ENCODE results near the gene IQCH. TPM values are rescaled to one million over a fixed set of nuclear protein-coding genes. Genes with fewer than 3 reads are reported as not detected.
A peak's percentile ranks its signal among the peaks of the same experiment; 100 is the strongest.

Gene IQCH
- polyA plus RNA-seq, 2 of the 4 experiments (the other 2 are of a cell fraction): 1.5 to 3.8 TPM

GRCh38 chr15:67329984-67330733 lies 75.6 kb downstream of the IQCH start:
- FAIRE-seq (no peak), ATAC-seq (no peak), DNase-seq (ENCODE audit: low read depth in 1 of 2, low spot score in 1 of 2) (no peak)
- Histone ChIP-seq H3K4me2 (no peak overlapping the region), H3K4me1 (no peaks in the 10 kb centered on the region), H3K27ac (no peak overlapping the region), H3K4me3 (no peak overlapping the region), H3K9me3 (peaks cover 10% of the 10 kb centered on the region)
- 93% methylated on average over 4 of the region's 4 CpGs for WGBS (ENCODE audit: missing lambda C conversion rate)
- TF ChIP-seq ZFP36 (IDR thresholded peaks at IDR 0.05; ENCODE audit: borderline replicate concordance, partially characterized antibody) (no peak), POLR2A (IDR thresholded peaks at IDR 0.05; ENCODE audit: low read length) (no peak), EHMT2 (IDR thresholded peaks at IDR 0.05; ENCODE audit: low read depth) (no peak), HES2 (IDR thresholded peaks at IDR 0.05) (no peak), NR3C1 (IDR thresholded peaks at IDR 0.05) (no peak), RNF2 (IDR thresholded peaks at IDR 0.05; ENCODE audit: borderline replicate concordance, low read depth) (no peak), KDM5A (IDR thresholded peaks at IDR 0.05) (no peak), EHF (CRISPR knock-in tag; IDR thresholded peaks at IDR 0.05) (no peak), CBX8 (IDR thresholded peaks at IDR 0.05) (no peak), POLR2AphosphoS2 (conservative IDR thresholded peaks at IDR 0.05; ENCODE audit: low read length) (no peak), MYC (IDR thresholded peaks at IDR 0.05; ENCODE audit: borderline replicate concordance, low read length) (no peak)
- ChIA-PET CTCF (interaction anchor here (1.0 to 1.2 kb wide), 2 partner anchors 27 to 384 kb away, joined by 3 to 5 read pairs; no protein-coding TSS in a partner anchor), POLR2A (no interaction called here)

- POLR2A ChIA-PET: no interaction called here
- CTCF ChIA-PET: interaction anchor here (0.8 to 1.2 kb wide), 2 partner anchors 10 to 385 kb away, joined by 3 to 5 read pairs; no protein-coding TSS in a partner anchor
- no peak for DNase-seq (ENCODE audit: low read depth in 1 of 2, low spot score in 1 of 2)
- no peak overlapping the region for H3K4me3 ChIP-seq
- FAIRE-seq: peak; percentile 79
- WGBS (ENCODE audit: missing lambda C conversion rate): 67% methylated on average over 1 of the region's 1 CpG
- H3K9me3 ChIP-seq: peaks cover 10% of the 10 kb centered on the region
- H3K4me1 ChIP-seq: no peaks in the 10 kb centered on the region
- no peak for ATAC-seq
- TF ChIP-seq CTCF (IDR thresholded peaks at IDR 0.05): no peak
- TF ChIP-seq JUN (IDR thresholded peaks at IDR 0.05): no peak
- no peak for TF ChIP-seq CHD2 (IDR thresholded peaks at IDR 0.05; ENCODE audit: low read length, partially characterized antibody)
- TF ChIP-seq ZNF302 (CRISPR knock-in tag; IDR thresholded peaks at IDR 0.05): no peak
- no peak for TF ChIP-seq SREBF2 (IDR thresholded peaks at IDR 0.05)
- no peak for TF ChIP-seq HMGXB4 (CRISPR knock-in tag; IDR thresholded peaks at IDR 0.05; ENCODE audit: borderline replicate concordance)
- no peak for TF ChIP-seq BCL3 (IDR thresholded peaks at IDR 0.05)
- no peak for TF ChIP-seq TP53 (CRISPR knock-in tag; IDR thresholded peaks at IDR 0.05)
- no peak for TF ChIP-seq CBX2 (IDR thresholded peaks at IDR 0.05; ENCODE audit: borderline replicate concordance, low read depth)
- TF ChIP-seq ESRRA (IDR thresholded peaks at IDR 0.05; ENCODE audit: borderline replicate concordance, low read length): no peak
- no peak for TF ChIP-seq NPAS2 (CRISPR knock-in tag; IDR thresholded peaks at IDR 0.05; ENCODE audit: borderline replicate concordance)
- no peak for TF ChIP-seq EHMT2 (IDR thresholded peaks at IDR 0.05; ENCODE audit: low read depth)
- TF ChIP-seq RAD21 (conservative IDR thresholded peaks at IDR 0.05 in 1 of 2, IDR thresholded peaks at IDR 0.05 in 1 of 2): no peak
- TF ChIP-seq ELK1 (IDR thresholded peaks at IDR 0.05; ENCODE audit: low read depth, low read length): no peak
- TF ChIP-seq GATA3 (IDR thresholded peaks at IDR 0.05; ENCODE audit: borderline replicate concordance): no peak
- TF ChIP-seq FOSL2 (IDR thresholded peaks at IDR 0.05): no peak
- TF ChIP-seq FOSL2 (CRISPR knock-in tag; IDR thresholded peaks at IDR 0.05): no peak
- TF ChIP-seq ZSCAN20 (CRISPR knock-in tag; IDR thresholded peaks at IDR 0.05): no peak
- TF ChIP-seq HOXB13 (CRISPR knock-in tag; IDR thresholded peaks at IDR 0.05; ENCODE audit: low read depth): no peak
- H3K27ac ChIP-seq: no peak overlapping the region
- no peak overlapping the region for H3K4me2 ChIP-seq
Observed at GRCh38 chr15:67331676-67332075, 77.1 kb downstream of the IQCH start.

Data from A549 (cell line).